ENCODE measurements around the gene KRT15. TPM values are rescaled to one million over a fixed set of nuclear protein-coding genes. Genes with fewer than 3 reads are reported as not detected.

The KRT15 gene
- polyA plus RNA-seq, 1 of the 3 experiments (the other 2 are of a cell fraction), result 16.9 TPM

DNA sequence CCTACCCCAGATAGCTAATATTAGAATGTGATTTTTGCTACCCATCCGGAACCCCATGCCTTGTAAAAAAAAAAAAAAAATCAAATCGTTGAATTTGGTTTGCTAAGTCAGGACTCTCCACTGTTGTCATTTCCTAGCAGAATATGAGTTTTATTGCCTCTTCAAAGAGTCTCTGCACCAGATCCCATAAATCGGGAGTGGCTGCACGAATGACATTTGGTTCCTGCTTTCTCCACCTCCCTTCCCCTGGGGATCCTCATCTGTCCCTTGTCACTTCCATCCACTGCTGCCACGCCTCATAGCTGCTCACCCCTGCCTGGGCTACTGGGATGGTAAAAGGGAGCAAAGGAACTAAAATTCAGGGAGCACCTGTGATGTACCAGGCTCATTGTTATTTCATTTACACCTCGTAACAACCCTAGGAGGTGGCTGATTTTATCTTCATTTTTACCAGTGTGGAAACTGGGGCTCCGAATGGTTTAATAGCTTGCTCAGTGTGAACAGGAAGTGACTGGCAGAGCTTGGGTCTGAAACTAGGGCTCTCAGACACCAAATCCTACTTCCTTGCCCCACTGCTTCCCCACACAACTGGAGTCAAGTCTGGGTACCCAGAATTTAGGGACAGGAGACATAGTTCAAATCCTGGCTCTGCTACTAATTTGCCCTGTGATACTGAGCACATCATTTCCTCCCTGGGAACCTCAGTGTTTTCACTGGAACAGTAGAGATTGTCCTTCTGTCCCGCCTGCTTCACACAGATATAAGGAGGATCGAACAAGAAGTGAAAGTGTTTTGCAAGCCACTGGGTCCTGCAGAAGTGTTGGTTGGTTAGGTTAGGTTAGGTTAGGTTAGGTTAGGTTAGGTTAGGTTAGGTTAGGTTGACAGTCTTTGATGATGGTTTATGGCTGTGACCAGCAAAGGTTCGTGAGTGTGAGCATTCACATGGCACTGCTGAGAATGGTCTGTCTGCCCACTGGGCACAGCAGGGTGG is 28.4 kb downstream of the KRT15 start:
- H3K36me3 ChIP-seq (replicated peaks in 1 of 2; ENCODE audit: control insufficient read depth in 1 of 2, insufficient read depth in 2 of 2, low read length in 1 of 2), result no peaks in the 10 kb centered on the region
- no peak overlapping the region for H2AFZ ChIP-seq (ENCODE audit: low read depth)
- ChIA-PET POLR2A (no interaction called here), CTCF (interaction anchor here (8.5 kb wide), 1 partner anchor 59 kb away, joined by 67 read pairs; no protein-coding TSS in a partner anchor)
- H3K27ac ChIP-seq (ENCODE audit: low read depth in 2 of 2, low read length in 1 of 2), result no peak overlapping the region
- H3K27me3 ChIP-seq (ENCODE audit: insufficient read depth), result no peaks in the 10 kb centered on the region
- no peak overlapping the region for H3K4me2 ChIP-seq
- no peak for DNase-seq
- 82% methylated on average over 10 of the region's 10 CpGs for WGBS (ENCODE audit: low lambda C conversion rate)
- H3K9me3 ChIP-seq, result no peaks in the 10 kb centered on the region
- no peaks in the 10 kb centered on the region for H3K9me2 ChIP-seq
- H3K4me1 ChIP-seq (ENCODE audit: control insufficient read depth in 1 of 2, insufficient read depth in 2 of 2, low read depth in 1 of 2, low read length in 1 of 2), result peaks cover 2 to 9% of the 10 kb centered on the region in 2 experiments; a peak in 2 of 4 replicates
- no peaks in the 10 kb centered on the region for H3K79me2 ChIP-seq (ENCODE audit: insufficient read depth)
- TF ChIP-seq, protein P1, sequence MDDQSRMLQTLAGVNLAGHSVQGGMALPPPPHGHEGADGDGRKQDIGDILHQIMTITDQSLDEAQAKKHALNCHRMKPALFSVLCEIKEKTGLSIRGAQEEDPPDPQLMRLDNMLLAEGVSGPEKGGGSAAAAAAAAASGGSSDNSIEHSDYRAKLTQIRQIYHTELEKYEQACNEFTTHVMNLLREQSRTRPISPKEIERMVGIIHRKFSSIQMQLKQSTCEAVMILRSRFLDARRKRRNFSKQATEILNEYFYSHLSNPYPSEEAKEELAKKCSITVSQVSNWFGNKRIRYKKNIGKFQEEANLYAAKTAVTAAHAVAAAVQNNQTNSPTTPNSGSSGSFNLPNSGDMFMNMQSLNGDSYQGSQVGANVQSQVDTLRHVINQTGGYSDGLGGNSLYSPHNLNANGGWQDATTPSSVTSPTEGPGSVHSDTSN (IDR thresholded peaks at IDR 0.05), result no peak
- TF ChIP-seq EP300 (IDR thresholded peaks at IDR 0.05; ENCODE audit: borderline replicate concordance in 1 of 2, low read depth in 1 of 2, low read length in 1 of 2) (no peak), NFIC (IDR thresholded peaks at IDR 0.05; ENCODE audit: borderline replicate concordance) (no peak), FOXM1 (IDR thresholded peaks at IDR 0.05; ENCODE audit: low read depth) (no peak), YY1 (IDR thresholded peaks at IDR 0.05; ENCODE audit: low read depth) (no peak), SMC3 (IDR thresholded peaks at IDR 0.05; ENCODE audit: low read depth, low read length) (no peak)
- TF ChIP-seq, protein P2, sequence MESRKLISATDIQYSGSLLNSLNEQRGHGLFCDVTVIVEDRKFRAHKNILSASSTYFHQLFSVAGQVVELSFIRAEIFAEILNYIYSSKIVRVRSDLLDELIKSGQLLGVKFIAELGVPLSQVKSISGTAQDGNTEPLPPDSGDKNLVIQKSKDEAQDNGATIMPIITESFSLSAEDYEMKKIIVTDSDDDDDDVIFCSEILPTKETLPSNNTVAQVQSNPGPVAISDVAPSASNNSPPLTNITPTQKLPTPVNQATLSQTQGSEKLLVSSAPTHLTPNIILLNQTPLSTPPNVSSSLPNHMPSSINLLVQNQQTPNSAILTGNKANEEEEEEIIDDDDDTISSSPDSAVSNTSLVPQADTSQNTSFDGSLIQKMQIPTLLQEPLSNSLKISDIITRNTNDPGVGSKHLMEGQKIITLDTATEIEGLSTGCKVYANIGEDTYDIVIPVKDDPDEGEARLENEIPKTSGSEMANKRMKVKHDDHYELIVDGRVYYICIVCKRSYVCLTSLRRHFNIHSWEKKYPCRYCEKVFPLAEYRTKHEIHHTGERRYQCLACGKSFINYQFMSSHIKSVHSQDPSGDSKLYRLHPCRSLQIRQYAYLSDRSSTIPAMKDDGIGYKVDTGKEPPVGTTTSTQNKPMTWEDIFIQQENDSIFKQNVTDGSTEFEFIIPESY (IDR thresholded peaks at IDR 0.05; ENCODE audit: borderline replicate concordance, low read depth), result no peak
- H3F3A ChIP-seq (replicated peaks; ENCODE audit: insufficient read depth), result no peaks in the 10 kb centered on the region
- no peaks in the 10 kb centered on the region for H4K20me1 ChIP-seq (ENCODE audit: insufficient read depth)
- H3K9ac ChIP-seq, result no peak overlapping the region
- H3K4me3 ChIP-seq (ENCODE audit: low read depth in 2 of 2, low read length in 1 of 2), result no peak overlapping the region

DNA sequence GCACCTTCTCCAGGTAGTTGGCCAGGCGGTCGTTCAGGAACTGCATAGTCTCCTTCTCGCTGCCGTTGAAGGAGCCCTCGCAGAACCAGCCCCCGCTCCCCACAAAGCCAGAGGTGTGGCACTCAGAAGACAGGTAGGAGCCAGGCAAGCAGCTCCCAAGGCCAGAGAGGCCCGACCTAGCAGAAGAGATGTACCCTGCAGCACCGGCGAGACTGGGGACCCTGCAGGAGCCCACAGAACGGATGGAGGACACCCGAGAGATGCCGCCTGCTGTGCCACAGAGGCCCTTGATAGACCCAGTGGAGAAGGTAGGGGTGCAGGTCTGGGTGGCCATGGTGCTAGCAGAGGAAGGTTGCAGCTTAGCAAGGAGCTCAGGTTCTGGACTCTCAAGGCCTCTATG is 29.2 kb downstream of the KRT15 start, which contains the start of gene KRT36:
Gene KRT36, minus strand, starts transcription at position 380 of the 400 bp plus-strand sequence. Its CDS starts 46 bp downstream, at position 334.
- ChIA-PET POLR2A (no interaction called here), CTCF (interaction anchor here (3.1 kb wide), 1 partner anchor 59 kb away, joined by 19 read pairs; no protein-coding TSS in a partner anchor)
- Histone ChIP-seq H3K4me2 (no peak within 1 kb of the TSS), H3K27ac (ENCODE audit: low read depth in 2 of 2, low read length in 1 of 2) (no peak within 1 kb of the TSS), H3K4me3 (ENCODE audit: low read depth in 2 of 2, low read length in 1 of 2) (no peak within 1 kb of the TSS), H3K9ac (no peak within 1 kb of the TSS), H4K20me1 (ENCODE audit: insufficient read depth) (no peaks in the 10 kb centered on the region), H3K9me3 (no peaks in the 10 kb centered on the region), H3F3A (replicated peaks; ENCODE audit: insufficient read depth) (no peaks in the 10 kb centered on the region), H3K4me1 (ENCODE audit: control insufficient read depth in 1 of 2, insufficient read depth in 2 of 2, low read depth in 1 of 2, low read length in 1 of 2) (peaks cover 4 to 9% of the 10 kb centered on the region in 2 experiments; a peak in 2 of 4 replicates), H3K79me2 (ENCODE audit: insufficient read depth) (no peaks in the 10 kb centered on the region), H3K36me3 (replicated peaks in 1 of 2; ENCODE audit: control insufficient read depth in 1 of 2, insufficient read depth in 2 of 2, low read length in 1 of 2) (no peaks in the 10 kb centered on the region), H3K27me3 (ENCODE audit: insufficient read depth) (no peaks in the 10 kb centered on the region), H2AFZ (ENCODE audit: low read depth) (no peak within 1 kb of the TSS), H3K9me2 (no peaks in the 10 kb centered on the region)
- DNase-seq, result no peak
- 87% methylated on average over 6 of the region's 12 CpGs for WGBS (ENCODE audit: low lambda C conversion rate)
- TF ChIP-seq SMC3 (IDR thresholded peaks at IDR 0.05; ENCODE audit: low read depth, low read length) (no peak), POLR2AphosphoS5 (IDR thresholded peaks at IDR 0.05; ENCODE audit: low read depth, low read length) (no peak), TCF12 (IDR thresholded peaks at IDR 0.05) (no peak), EZH2phosphoT487 (IDR thresholded peaks at IDR 0.05; ENCODE audit: borderline replicate concordance, low read depth) (no peak), SIN3A (IDR thresholded peaks at IDR 0.05; ENCODE audit: borderline replicate concordance, low read depth, low read length) (no peak), GABPA (IDR thresholded peaks at IDR 0.05; ENCODE audit: low read depth) (no peak), TAF1 (IDR thresholded peaks at IDR 0.05; ENCODE audit: borderline replicate concordance, low read depth, low read length) (no peak), NRF1 (IDR thresholded peaks at IDR 0.05; ENCODE audit: low read depth, low read length) (no peak), YY1 (IDR thresholded peaks at IDR 0.05; ENCODE audit: low read depth) (no peak), FOXM1 (IDR thresholded peaks at IDR 0.05; ENCODE audit: low read depth) (no peak), GATA2 (CRISPR knock-in tag; IDR thresholded peaks at IDR 0.05) (no peak), RCOR1 (IDR thresholded peaks at IDR 0.05; ENCODE audit: low read length) (no peak), NFIC (IDR thresholded peaks at IDR 0.05; ENCODE audit: borderline replicate concordance) (no peak)
- TF ChIP-seq, protein P3, sequence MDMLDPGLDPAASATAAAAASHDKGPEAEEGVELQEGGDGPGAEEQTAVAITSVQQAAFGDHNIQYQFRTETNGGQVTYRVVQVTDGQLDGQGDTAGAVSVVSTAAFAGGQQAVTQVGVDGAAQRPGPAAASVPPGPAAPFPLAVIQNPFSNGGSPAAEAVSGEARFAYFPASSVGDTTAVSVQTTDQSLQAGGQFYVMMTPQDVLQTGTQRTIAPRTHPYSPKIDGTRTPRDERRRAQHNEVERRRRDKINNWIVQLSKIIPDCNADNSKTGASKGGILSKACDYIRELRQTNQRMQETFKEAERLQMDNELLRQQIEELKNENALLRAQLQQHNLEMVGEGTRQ (IDR thresholded peaks at IDR 0.05; ENCODE audit: borderline replicate concordance, low read depth, low read length), result no peak
- TF ChIP-seq, protein P4, sequence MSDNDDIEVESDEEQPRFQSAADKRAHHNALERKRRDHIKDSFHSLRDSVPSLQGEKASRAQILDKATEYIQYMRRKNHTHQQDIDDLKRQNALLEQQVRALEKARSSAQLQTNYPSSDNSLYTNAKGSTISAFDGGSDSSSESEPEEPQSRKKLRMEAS (IDR thresholded peaks at IDR 0.05; ENCODE audit: low read depth), result no peak
- TF ChIP-seq, protein P5, sequence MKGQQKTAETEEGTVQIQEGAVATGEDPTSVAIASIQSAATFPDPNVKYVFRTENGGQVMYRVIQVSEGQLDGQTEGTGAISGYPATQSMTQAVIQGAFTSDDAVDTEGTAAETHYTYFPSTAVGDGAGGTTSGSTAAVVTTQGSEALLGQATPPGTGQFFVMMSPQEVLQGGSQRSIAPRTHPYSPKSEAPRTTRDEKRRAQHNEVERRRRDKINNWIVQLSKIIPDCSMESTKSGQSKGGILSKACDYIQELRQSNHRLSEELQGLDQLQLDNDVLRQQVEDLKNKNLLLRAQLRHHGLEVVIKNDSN (IDR thresholded peaks at IDR 0.05; ENCODE audit: borderline replicate concordance, low read depth), result no peak
- TF ChIP-seq, protein P6, sequence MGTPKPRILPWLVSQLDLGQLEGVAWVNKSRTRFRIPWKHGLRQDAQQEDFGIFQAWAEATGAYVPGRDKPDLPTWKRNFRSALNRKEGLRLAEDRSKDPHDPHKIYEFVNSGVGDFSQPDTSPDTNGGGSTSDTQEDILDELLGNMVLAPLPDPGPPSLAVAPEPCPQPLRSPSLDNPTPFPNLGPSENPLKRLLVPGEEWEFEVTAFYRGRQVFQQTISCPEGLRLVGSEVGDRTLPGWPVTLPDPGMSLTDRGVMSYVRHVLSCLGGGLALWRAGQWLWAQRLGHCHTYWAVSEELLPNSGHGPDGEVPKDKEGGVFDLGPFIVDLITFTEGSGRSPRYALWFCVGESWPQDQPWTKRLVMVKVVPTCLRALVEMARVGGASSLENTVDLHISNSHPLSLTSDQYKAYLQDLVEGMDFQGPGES (IDR thresholded peaks at IDR 0.05; ENCODE audit: low read depth, low read length), result no peak

All from SK-N-SH (cell line).